H1 (cell line): ENCODE results near the gene RPTOR. TPM values are rescaled to one million over a fixed set of nuclear protein-coding genes. Genes with fewer than 3 reads are reported as not detected.

ENCODE experiments used
- CTCF ChIA-PET: fragments of 300-600 bp; sonication (Branson Sonifier 250); formaldehyde crosslinking; loops from one replicate; lab custom pipeline; 2021; ENCODE audit not compliant: partially characterized antibody; lab: Charles Lee
- POLR2A ChIA-PET: fragments of 300-600 bp; sonication (Branson Sonifier 250); formaldehyde crosslinking; loops from one replicate; lab custom pipeline; 2021; ENCODE audit warnings: inconsistent platforms; ENCODE audit not compliant: partially characterized antibody; lab: Charles Lee
- DNase-seq, 2 experiments: peaks; one replicate each; pipeline versions ENCODE4 v3.0.0 to v3.0.0-alpha.2; 2010 to 2022; ENCODE audit warnings: low spot score in 2 of 2, low read depth in 1 of 2, mixed read lengths in 1 of 2
- FAIRE-seq: peaks from 2 replicates; lab custom pipeline; 2011; peaks lifted over from hg19 to GRCh38; lab: Jason Lieb, UNC
- H2AFZ ChIP-seq: 2 replicates; pipeline ENCODE4 v1.8.1; 2012; ENCODE audit warnings: low read length, inconsistent platforms
- H2AK5ac ChIP-seq: 2 replicates; pipeline ENCODE4 v1.6.1; 2013; ENCODE audit warnings: low read depth, low read length
- H2BK120ac ChIP-seq: replicated peaks from 2 replicates; pipeline ENCODE3; 2013; ENCODE audit warnings: low read depth, low read length, inconsistent platforms
- H2BK12ac ChIP-seq: 2 replicates; pipeline ENCODE4 v1.6.1; 2013; ENCODE audit warnings: low read depth, low read length
- H2BK15ac ChIP-seq: 2 replicates; pipeline ENCODE4 v1.6.1; 2013; ENCODE audit warnings: low read length
- H2BK20ac ChIP-seq: 2 replicates; pipeline ENCODE4 v1.6.1; 2013; ENCODE audit warnings: low read length
- H2BK5ac ChIP-seq: 2 replicates; pipeline ENCODE4 v1.6.1; 2013; ENCODE audit warnings: low read depth, low read length
- H3K14ac ChIP-seq: 2 replicates; pipeline ENCODE4 v1.6.1; 2013; ENCODE audit warnings: inconsistent platforms; ENCODE audit not compliant: insufficient read length
- H3K18ac ChIP-seq: 2 replicates; pipeline ENCODE4 v1.6.1; 2013; ENCODE audit warnings: low read length; ENCODE audit errors: extremely low read depth
- H3K23ac ChIP-seq: 2 replicates; pipeline ENCODE4 v1.6.1; 2013; ENCODE audit warnings: inconsistent platforms; ENCODE audit not compliant: insufficient read length
- H3K23me2 ChIP-seq: 2 replicates; pipeline ENCODE4 v1.6.1; 2013; ENCODE audit warnings: low read depth, low read length
- H3K27ac ChIP-seq: 2 replicates; pipeline ENCODE4 v1.6.1; 2011; ENCODE audit warnings: low read depth, low read length, inconsistent platforms
- H3K27me3 ChIP-seq, 4 experiments: replicated peaks in 1 of 4; 1 replicate in 1 of 4; 2 replicates in 3 of 4; pipeline versions ENCODE4 v1.6.1 to v1.8.1; 2011 to 2013; ENCODE audit warnings: low read length in 3 of 4, mild to moderate bottlenecking in 3 of 4, inconsistent platforms in 2 of 4, mixed read lengths in 2 of 4, moderate library complexity in 1 of 4; ENCODE audit not compliant: control insufficient read depth in 3 of 4, insufficient read depth in 3 of 4; ENCODE audit errors: extremely low read depth in 1 of 4
- H3K36me3 ChIP-seq, 4 experiments: 2 replicates each; pipeline versions ENCODE4 v1.6.1 to v1.8.1; 2011 to 2013; ENCODE audit warnings: mild to moderate bottlenecking in 4 of 4, low read length in 3 of 4, moderate library complexity in 2 of 4, control low read depth in 1 of 4, inconsistent platforms in 1 of 4; ENCODE audit not compliant: insufficient read depth in 4 of 4, control insufficient read depth in 2 of 4
- H3K4ac ChIP-seq: replicated peaks from 2 replicates; pipeline ENCODE3; 2013; ENCODE audit warnings: low read length, low read depth, mixed read lengths, inconsistent platforms; ENCODE audit not compliant: insufficient read length
- H3K4me1 ChIP-seq, 4 experiments: replicated peaks in 1 of 4; 1 replicate in 1 of 4; 2 replicates in 3 of 4; pipeline versions ENCODE4 v1.6.1 to v1.8.1; 2011 to 2013; ENCODE audit warnings: low read length in 3 of 4, inconsistent platforms in 2 of 4, mixed read lengths in 1 of 4; ENCODE audit not compliant: insufficient read depth in 4 of 4, control insufficient read depth in 3 of 4
- H3K4me2 ChIP-seq, 2 experiments: 2 replicates each; pipeline versions ENCODE4 v1.6.1 to v1.8.1; 2011 to 2013; ENCODE audit warnings: low read depth in 2 of 2, low read length in 2 of 2, control low read depth in 1 of 2, inconsistent platforms in 1 of 2, mild to moderate bottlenecking in 1 of 2; ENCODE audit not compliant: insufficient read depth in 1 of 2
- H3K4me3 ChIP-seq, 4 experiments: fragments of 200-600, 300-600 bp in 1 of 4; sonication (generic), shearing (Covaris generic), sonication (Bioruptor Twin) in 1 of 4; 2 replicates each; pipeline versions ENCODE4 v1.5.1 to v1.8.1; 2011 to 2016; ENCODE audit warnings: low read length in 4 of 4, low read depth in 3 of 4, control low read depth in 2 of 4, inconsistent platforms in 2 of 4, mild to moderate bottlenecking in 2 of 4, mixed read lengths in 1 of 4, moderate library complexity in 1 of 4; ENCODE audit not compliant: insufficient read depth in 2 of 4; ENCODE audit errors: extremely low read depth in 1 of 4
- H3K56ac ChIP-seq: replicated peaks from 2 replicates; pipeline ENCODE3; 2013; ENCODE audit warnings: low read depth, mild to moderate bottlenecking, mixed read lengths, low read length, inconsistent platforms; ENCODE audit not compliant: insufficient read length
- H3K79me1 ChIP-seq: 2 replicates; pipeline ENCODE4 v1.6.1; 2013; ENCODE audit warnings: low read depth, low read length, control low read depth
- H3K79me2 ChIP-seq, 2 experiments: 2 replicates each; pipeline versions ENCODE4 v1.6.1 to v1.8.1; 2012 to 2013; ENCODE audit warnings: low read length in 2 of 2, mild to moderate bottlenecking in 2 of 2, inconsistent platforms in 1 of 2; ENCODE audit not compliant: insufficient read depth in 2 of 2, control insufficient read depth in 1 of 2
- H3K9ac ChIP-seq, 4 experiments: replicated peaks in 1 of 4; 1 replicate in 1 of 4; 2 replicates in 3 of 4; pipeline versions ENCODE4 v1.6.1 to v1.8.1; 2011 to 2013; ENCODE audit warnings: low read depth in 3 of 4, low read length in 3 of 4, control low read depth in 2 of 4, mild to moderate bottlenecking in 2 of 4, moderate library complexity in 2 of 4, inconsistent platforms in 1 of 4; ENCODE audit errors: extremely low read depth in 1 of 4
- H3K9me3 ChIP-seq, 2 experiments: 2 replicates each; pipeline versions ENCODE4 v1.6.1 to v1.8.1; 2012 to 2013; ENCODE audit warnings: mild to moderate bottlenecking in 2 of 2, moderate library complexity in 2 of 2, control low read depth in 1 of 2, inconsistent platforms in 1 of 2, low read depth in 1 of 2, low read length in 1 of 2, mixed read lengths in 1 of 2; ENCODE audit not compliant: insufficient read depth in 2 of 2
- H4K20me1 ChIP-seq, 2 experiments: replicated peaks in 1 of 2; 2 replicates each; pipeline versions ENCODE3 to v1.8.1; 2011 to 2013; ENCODE audit warnings: inconsistent platforms in 2 of 2, low read length in 2 of 2, mild to moderate bottlenecking in 1 of 2; ENCODE audit not compliant: insufficient read depth in 2 of 2, control insufficient read depth in 1 of 2
- H4K5ac ChIP-seq: 2 replicates; pipeline ENCODE4 v1.6.1; 2013; ENCODE audit warnings: low read length, low read depth, mixed read lengths, inconsistent platforms; ENCODE audit not compliant: insufficient read length
- H4K8ac ChIP-seq: 2 replicates; pipeline ENCODE4 v1.8.0; 2013; ENCODE audit warnings: mild to moderate bottlenecking, moderate library complexity, low read length, inconsistent platforms; ENCODE audit not compliant: insufficient read depth; ENCODE audit errors: extremely low read depth
- H4K91ac ChIP-seq: replicated peaks from 2 replicates; pipeline ENCODE3; 2013; ENCODE audit warnings: low read length, mixed read lengths, inconsistent platforms; ENCODE audit not compliant: insufficient read length
- BACH1 ChIP-seq: IDR thresholded peaks from 2 replicates; pipeline ENCODE4 v1.6.1; 2012; ENCODE audit warnings: low read length, improper control_type of control experiment
- CHD2 ChIP-seq: IDR thresholded peaks from 2 replicates; pipeline ENCODE4 v1.6.1; 2012; ENCODE audit warnings: low read length, improper control_type of control experiment
- PHF8 ChIP-seq: fragments of 200-600 bp; sonication (generic); conservative IDR thresholded peaks from 2 replicates; pipeline ENCODE4 v1.7.1; 2012; ENCODE audit warnings: low read depth, mild to moderate bottlenecking, inconsistent platforms, low read length, moderate library complexity
- POLR2AphosphoS5 ChIP-seq: IDR thresholded peaks from 2 replicates; pipeline ENCODE4 v1.6.1; 2011; ENCODE audit warnings: low read depth, low read length
- POU5F1 ChIP-seq: IDR thresholded peaks from 2 replicates; pipeline ENCODE4 v1.6.1; 2011; ENCODE audit warnings: low read depth, mild to moderate bottlenecking, low read length, moderate library complexity
- SIN3A ChIP-seq, 2 experiments: IDR thresholded peaks in 1 of 2; conservative IDR thresholded peaks in 1 of 2; 2 replicates each; pipeline ENCODE4 v1.6.1; 2011 to 2012; ENCODE audit warnings: low read length in 2 of 2, improper control_type of control experiment in 1 of 2, low read depth in 1 of 2, mild to moderate bottlenecking in 1 of 2
- SRF ChIP-seq: IDR thresholded peaks from 2 replicates; pipeline ENCODE4 v1.6.1; 2011; ENCODE audit warnings: mild to moderate bottlenecking, low read depth, low read length, moderate library complexity
- WGBS, 2 experiments: shearing (Covaris generic) in 1 of 2; methylation state at CpG; one replicate each; pipeline versions ENCODE4 v1.1.6 to v1.1.7; 2013 to 2015; ENCODE audit warnings: low lambda C conversion rate in 2 of 2, mixed read lengths in 2 of 2, inconsistent platforms in 1 of 2, low coverage in 1 of 2, missing lambda C conversion rate in 1 of 2; ENCODE audit not compliant: insufficient replicate concordance in 2 of 2, insufficient coverage in 1 of 2, insufficient read length in 1 of 2; ENCODE audit errors: extremely low coverage in 1 of 2, missing lambda C conversion rate in 1 of 2; 5-methylcytosine and 5-hydroxymethylcytosine counted together
- polyA plus RNA-seq, 7 experiments: library from polyadenylated mRNA; depleted of rRNA in 3 of 7; stranded (reverse) in 5 of 7; unstranded in 2 of 7; fragments of >200 nt in 5 of 7; fragments of 200-250 nt in 2 of 7; gene quantifications; 1 replicate in 5 of 7; 2 replicates in 1 of 7; 4 replicates in 1 of 7; pipeline versions ENCODE4 v1.2.1 to v1.2.3, GENCODE V29; 2011 to 2013; ENCODE audit warnings: missing spikeins in 2 of 7, mixed read lengths in 2 of 7
- total RNA-seq: library from RNA; stranded (reverse); fragmentation: NEBNext Ultra II Directional; extraction: Animal tissue kit (Norgen Biotek cat#: 25700); gene quantifications from 2 replicates; pipeline ENCODE4 v1.2.1, GENCODE V29; 2021

RPTOR gene
- total and polyA plus RNA-seq, 2 of the 8 experiments (the other 6 are each of a cell fraction or from before 2014, with no cell fraction given), result 6.9 to 28.7 TPM

DNA sequence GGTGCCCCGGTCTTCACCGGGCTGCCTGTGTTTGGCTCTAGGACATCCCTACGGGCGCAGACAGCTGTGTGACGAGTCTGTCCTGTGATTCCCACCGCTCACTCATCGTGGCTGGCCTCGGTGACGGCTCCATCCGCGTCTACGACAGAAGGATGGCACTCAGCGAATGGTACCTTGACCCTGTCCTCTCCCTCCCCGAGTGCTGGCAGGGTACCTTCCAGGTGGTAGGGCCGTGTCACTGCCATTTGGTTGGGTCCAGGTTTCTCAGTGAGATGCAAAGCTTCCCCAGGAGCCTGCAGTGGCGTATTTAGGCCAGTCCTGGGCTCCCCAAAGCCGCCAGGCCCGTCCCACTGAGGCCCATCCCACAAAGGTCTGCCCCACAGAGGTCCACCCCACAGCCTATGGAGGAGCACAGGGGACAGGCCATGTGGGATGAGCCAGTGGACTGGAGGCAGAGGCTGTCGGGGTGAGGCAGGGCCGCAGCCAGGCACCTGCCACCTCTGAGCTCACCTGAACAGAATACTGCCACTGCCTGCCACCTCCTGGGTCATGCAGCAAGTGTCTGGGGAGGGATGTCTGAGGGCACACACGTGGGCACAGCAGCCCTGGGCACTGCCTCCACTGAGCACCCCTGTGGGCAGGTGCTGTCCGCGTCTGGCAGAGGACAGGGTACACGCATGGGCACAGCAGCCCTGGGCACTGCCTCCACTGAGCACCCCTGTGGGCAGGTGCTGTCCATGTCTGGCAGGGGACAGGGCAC is 415.6 kb downstream of the RPTOR start:
- no peak overlapping the region for H3K14ac ChIP-seq
- H3K4ac ChIP-seq, result no peak overlapping the region
- no peak for DNase-seq
- POLR2A ChIA-PET, result interaction anchor here (0.7 kb wide), 1 partner anchor 21 kb away, joined by 3 read pairs; no protein-coding TSS in a partner anchor
- no peak overlapping the region for H3K4me2 ChIP-seq
- no peak overlapping the region for H2BK12ac ChIP-seq
- no peaks in the 10 kb centered on the region for H3K79me2 ChIP-seq
- no peaks in the 10 kb centered on the region for H3K9me3 ChIP-seq
- H4K8ac ChIP-seq, result no peak overlapping the region; the same call in 1 of the 2 replicates
- H4K20me1 ChIP-seq, result peaks cover 0 to 8% of the 10 kb centered on the region in 2 experiments
- H3K36me3 ChIP-seq, result peaks cover 0 to under 1% (median 0%) of the 10 kb centered on the region in 4 experiments; a peak in 1 of 8 replicates
- no peaks in the 10 kb centered on the region for H3K27me3 ChIP-seq
- FAIRE-seq, result no peak
- CTCF ChIA-PET, result interaction anchor here (0.6 to 3.7 kb wide), 7 partner anchors 9 to 551 kb away, joined by 3 to 16 read pairs (median 4); no protein-coding TSS in a partner anchor
- H2BK120ac ChIP-seq, result no peak overlapping the region
- no peak overlapping the region for H3K18ac ChIP-seq
- no peak overlapping the region for H2AK5ac ChIP-seq
- H3K4me3 ChIP-seq, result no peak overlapping the region
- H2BK20ac ChIP-seq, result no peak overlapping the region
- H3K23ac ChIP-seq, result no peak overlapping the region
- H4K91ac ChIP-seq, result no peak overlapping the region
- H2AFZ ChIP-seq, result no peak overlapping the region
- H3K27ac ChIP-seq, result no peak overlapping the region
- H3K79me1 ChIP-seq, result no peaks in the 10 kb centered on the region
- H3K23me2 ChIP-seq, result no peaks in the 10 kb centered on the region
- H3K56ac ChIP-seq, result no peak overlapping the region
- H4K5ac ChIP-seq, result no peak overlapping the region
- H3K9ac ChIP-seq, result no peak overlapping the region
- no peak overlapping the region for H2BK5ac ChIP-seq
- 95% methylated on average over 24 of the region's 24 CpGs; no CpG with 5 or more reads in 1 of the 2 experiments for WGBS, 2 experiments
- H2BK15ac ChIP-seq, result no peak overlapping the region
- peaks cover 0 to 3% (median 0%) of the 10 kb centered on the region in 4 experiments; a peak in 1 of 7 replicates for H3K4me1 ChIP-seq
- TF ChIP-seq SRF (no peak), CHD2 (no peak), PHF8 (no peak), SIN3A (conservative IDR thresholded peaks at IDR 0.05 in 1 of 2, IDR thresholded peaks at IDR 0.05 in 1 of 2; ENCODE audit: low read depth in 1 of 2, low read length in 2 of 2) (no peak), POU5F1 (no peak), BACH1 (no peak), POLR2AphosphoS5 (no peak)
